GM12892 (cell line): ENCODE data around the gene SIDT2.

Experiments used
- POLR2A ChIP-seq: IDR thresholded peaks from 2 replicates; pipeline ENCODE4 v1.6.1; 2011; ENCODE audit warnings: low read depth, low read length, control low read depth
- POLR2AphosphoS5 ChIP-seq: IDR thresholded peaks from 2 replicates; pipeline ENCODE4 v1.6.1; 2011; ENCODE audit warnings: low read depth, low read length, control low read depth
- TAF1 ChIP-seq: IDR thresholded peaks from 2 replicates; pipeline ENCODE4 v1.6.1; 2011; ENCODE audit warnings: low read depth, mild to moderate bottlenecking, control low read depth, low read length, borderline replicate concordance

DNA sequence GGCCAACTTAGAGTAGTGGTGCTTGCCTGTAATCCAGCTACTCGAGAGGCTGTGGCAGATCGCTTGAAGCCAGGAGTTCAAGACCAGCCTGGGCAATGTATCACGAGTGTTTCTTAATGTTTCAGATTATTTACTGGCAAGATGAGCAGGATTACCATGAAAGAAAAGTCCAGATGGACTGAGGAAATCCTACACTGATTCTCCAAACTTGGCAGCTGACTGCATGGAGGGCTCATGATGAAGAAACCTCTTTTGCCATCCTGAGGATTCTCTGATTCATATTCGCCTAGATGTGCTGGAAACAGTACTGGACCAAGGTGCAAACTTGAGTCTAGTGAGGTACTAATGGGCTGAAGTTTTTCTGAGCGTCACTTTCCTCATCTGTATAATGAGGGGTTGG lies 2.8 kb upstream of the SIDT2 start:
- no peak for TF ChIP-seq POLR2A
- no peak for TF ChIP-seq POLR2AphosphoS5
- TF ChIP-seq TAF1, result no peak
